ENCODE measurements around the gene SLIT3.

SLIT3 gene

DNA sequence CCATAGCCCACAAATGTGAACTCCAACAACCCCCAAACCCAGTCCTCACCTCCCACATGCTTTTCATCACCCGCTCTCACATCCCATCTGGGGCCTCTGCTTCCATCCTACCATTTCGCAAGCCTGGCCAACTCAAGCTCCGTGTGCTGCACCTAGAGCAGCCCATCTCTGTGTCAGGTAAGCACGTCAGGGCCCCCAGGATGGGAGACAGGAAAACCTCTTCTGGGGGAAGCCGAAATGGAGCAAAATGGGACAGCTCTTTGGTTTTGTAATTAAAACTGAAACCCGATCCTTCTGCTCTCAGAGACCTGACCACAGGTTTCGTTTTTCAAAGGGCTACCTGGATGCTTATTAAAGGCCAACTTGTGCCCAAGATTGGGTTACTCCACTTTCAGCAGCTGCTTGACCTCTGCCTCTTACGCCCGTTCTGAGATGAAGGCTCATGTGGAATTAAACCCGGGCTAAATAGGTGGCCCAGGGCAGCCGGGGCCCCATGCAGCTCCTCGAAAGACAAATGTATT, 287.7 kb downstream of the SLIT3 start:
- FAIRE-seq (no peak), DNase-seq (ENCODE audit: insufficient read length, low spot score) (no peak)
- no peak for TF ChIP-seq CTCF (IDR thresholded peaks at IDR 0.05; ENCODE audit: insufficient read depth, missing control alignments)

DNA sequence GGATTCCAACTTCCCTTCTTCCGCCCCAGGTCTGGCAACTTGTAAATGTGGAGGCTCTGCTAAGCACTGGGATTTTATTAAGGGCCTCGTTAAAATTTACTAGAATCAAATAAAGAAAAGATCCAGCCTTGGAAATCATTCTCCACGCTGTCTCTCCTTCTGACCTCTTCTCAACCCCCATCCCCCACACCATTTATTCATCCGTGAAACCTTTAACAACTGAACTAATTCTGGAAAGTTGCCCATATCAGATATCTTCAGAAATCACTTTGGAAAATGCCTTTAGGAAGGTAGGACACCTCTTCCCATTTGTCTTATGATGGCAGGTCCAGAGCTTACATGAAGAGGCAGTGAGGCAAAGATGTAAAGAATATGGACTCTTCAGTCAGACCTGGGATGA, 288.5 kb downstream of the SLIT3 start:
- FAIRE-seq (no peak), DNase-seq (ENCODE audit: insufficient read length, low spot score) (no peak)
- no peak for TF ChIP-seq CTCF (IDR thresholded peaks at IDR 0.05; ENCODE audit: insufficient read depth, missing control alignments)

GRCh38 chr5:169011451-169011850, 289.5 kb downstream of the SLIT3 start:
- FAIRE-seq (no peak), DNase-seq (ENCODE audit: insufficient read length, low spot score) (no peak)
- TF ChIP-seq CTCF (IDR thresholded peaks at IDR 0.05; ENCODE audit: insufficient read depth, missing control alignments) = no peak

- TF ChIP-seq CTCF (IDR thresholded peaks at IDR 0.05; ENCODE audit: insufficient read depth, missing control alignments) = no peak
- FAIRE-seq = no peak
These were observed 289.9 kb downstream of the SLIT3 start for GRCh38 chr5:169011009-169011408.

DNA sequence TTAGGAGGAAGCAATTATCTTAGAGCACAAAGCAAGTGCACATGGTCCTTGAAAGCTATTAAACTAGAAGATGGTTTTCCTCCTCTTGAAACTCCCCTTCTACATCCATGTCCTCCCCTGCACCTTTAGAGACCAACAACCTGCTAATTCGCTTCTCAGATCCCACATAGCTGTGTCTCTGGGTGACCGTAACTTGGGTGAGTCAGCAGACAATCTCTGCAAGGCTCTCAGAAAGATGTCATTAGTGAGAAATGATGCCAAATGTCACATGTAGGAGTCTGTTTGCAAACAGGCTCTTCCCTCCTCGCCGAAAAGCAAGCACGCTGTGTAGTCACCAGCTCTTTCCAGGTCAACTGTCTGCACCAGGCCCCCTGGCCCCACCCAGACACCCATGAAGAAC, 291.8 kb downstream of the SLIT3 start:
- DNase-seq (ENCODE audit: insufficient read length, low spot score) (no peak), FAIRE-seq (no peak)
- no peak for TF ChIP-seq CTCF (IDR thresholded peaks at IDR 0.05; ENCODE audit: insufficient read depth, missing control alignments)

More at GRCh38 chr5:169011009-169011408, 289.9 kb downstream of the SLIT3 start:
- no peak for DNase-seq (ENCODE audit: insufficient read length, low spot score)

DNA sequence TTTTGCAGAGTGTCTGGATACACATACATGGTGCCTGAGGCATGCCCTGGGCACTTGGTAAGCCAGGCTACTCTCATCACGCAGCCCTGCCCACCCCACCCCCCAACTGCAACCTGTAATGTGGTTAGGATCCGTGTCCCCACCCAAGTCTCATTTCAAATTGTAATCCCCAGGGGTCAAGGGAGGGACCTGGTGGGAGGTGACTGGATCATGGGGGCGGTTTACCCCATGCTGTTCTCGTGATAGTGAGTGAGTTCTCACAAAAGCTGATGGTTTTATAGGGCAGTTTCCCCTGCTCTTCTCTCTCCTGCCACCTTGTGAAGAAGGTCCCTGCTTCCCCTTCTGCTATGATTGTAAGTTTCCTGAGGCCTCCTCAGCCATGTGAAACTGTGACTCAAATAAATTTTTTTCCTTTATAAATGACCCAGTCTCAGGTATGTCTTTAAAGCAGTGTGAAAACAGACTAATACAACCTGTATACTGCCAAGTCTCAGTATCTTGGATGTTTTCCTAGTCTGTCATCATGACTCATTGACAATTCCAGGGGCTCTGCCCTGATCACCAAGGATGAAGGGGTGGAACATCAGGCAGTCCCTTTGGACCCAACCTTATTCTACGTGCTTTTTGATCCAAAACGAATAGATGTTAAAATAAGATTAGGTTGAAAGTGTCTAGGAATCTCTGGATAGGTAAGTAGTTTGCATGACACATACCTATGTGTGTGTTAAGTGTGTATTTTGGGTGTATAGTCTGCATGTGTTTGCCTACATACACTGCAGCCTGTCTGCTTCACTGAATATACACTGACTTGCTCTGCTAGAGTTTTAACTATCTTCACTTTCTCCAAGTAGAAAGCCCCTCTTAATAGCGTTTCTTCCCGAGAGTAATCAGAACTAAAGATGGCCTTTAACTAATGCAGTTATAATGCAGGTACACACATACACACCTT, 293.8 kb downstream of the SLIT3 start:
- FAIRE-seq (no peak), DNase-seq (ENCODE audit: insufficient read length, low spot score) (no peak)
- no peak for TF ChIP-seq CTCF (IDR thresholded peaks at IDR 0.05; ENCODE audit: insufficient read depth, missing control alignments)

- TF ChIP-seq CTCF (IDR thresholded peaks at IDR 0.05; ENCODE audit: insufficient read depth, missing control alignments) = no peak
- DNase-seq (ENCODE audit: insufficient read length, low spot score) (no peak), FAIRE-seq (no peak)
These were observed 296.4 kb downstream of the SLIT3 start for GRCh38 chr5:169004551-169004950.

All from D721Med (cell line).